NCI-H1417 treated with DMSO at 0.1 percent for 48 hours (cell line): ENCODE measurements around the gene GCLC.
"Not testable (repeated sequence)": the region's sequence is repeated elsewhere in the genome, so short reads cannot be mapped to it uniquely, and the experiment has no call there.

Source experiments
- DNase-seq: peaks from one replicate; lab custom pipeline; 2025; lab: John Stamatoyannopoulos, UW

GCLC gene

GRCh38 chr6:53544470-53545308, at the start of gene GCLC:
Gene GCLC, minus strand, starts transcription at chr6:53545101. Its CDS starts 456 bp downstream, at chr6:53544645.
- DNase-seq: peak; percentile 69

- no peak for DNase-seq
Measured at GRCh38 chr6:53594596-53594995, 49.7 kb upstream of the GCLC start.

- DNase-seq: no peak
Measured at GRCh38 chr6:53593001-53593488, 48.1 kb upstream of the GCLC start.

- no peak for DNase-seq
Measured at GRCh38 chr6:53591873-53592272, 47.0 kb upstream of the GCLC start.

- no peak for DNase-seq
Measured at GRCh38 chr6:53588816-53589509, 44.1 kb upstream of the GCLC start.

- no peak for DNase-seq
Measured at GRCh38 chr6:53587291-53587690, 42.4 kb upstream of the GCLC start.

GRCh38 chr6:53585208-53585900, 40.5 kb upstream of the GCLC start:
- DNase-seq: no peak

- no peak for DNase-seq
Measured at GRCh38 chr6:53584726-53585125, 39.8 kb upstream of the GCLC start.

GRCh38 chr6:53583451-53583850, 38.5 kb upstream of the GCLC start:
- no peak for DNase-seq

- DNase-seq: no peak
Measured at GRCh38 chr6:53582963-53583362, 38.1 kb upstream of the GCLC start.

- no peak for DNase-seq
Measured at GRCh38 chr6:53581856-53582255, 37.0 kb upstream of the GCLC start.

- no peak for DNase-seq
Measured at GRCh38 chr6:53581173-53581773, 36.4 kb upstream of the GCLC start.

GRCh38 chr6:53579338-53579737, 34.4 kb upstream of the GCLC start:
- no peak for DNase-seq

- DNase-seq: no peak
Measured at GRCh38 chr6:53578371-53578770, 33.5 kb upstream of the GCLC start.

- DNase-seq: no peak
Measured at GRCh38 chr6:53573299-53573698, 28.4 kb upstream of the GCLC start.

GRCh38 chr6:53572379-53572778, 27.5 kb upstream of the GCLC start:
- DNase-seq: not testable (repeated sequence)

GRCh38 chr6:53568776-53569616, 24.1 kb upstream of the GCLC start:
- no peak for DNase-seq

GRCh38 chr6:53567701-53568100, 22.8 kb upstream of the GCLC start:
- no peak for DNase-seq

- DNase-seq: no peak
Measured at GRCh38 chr6:53566755-53567154, 21.9 kb upstream of the GCLC start.

- no peak for DNase-seq
Measured at GRCh38 chr6:53565886-53566285, 21.0 kb upstream of the GCLC start.

GRCh38 chr6:53564401-53565065, 19.6 kb upstream of the GCLC start:
- DNase-seq: no peak
